Placental pericyte (primary cell): ENCODE data around the gene MMP24OS. TPM values are rescaled to one million over a fixed set of nuclear protein-coding genes. Genes with fewer than 3 reads are reported as not detected.

Experiments
- total RNA-seq: library from RNA; depleted of rRNA; stranded (reverse); fragments of >200 nt; gene quantifications from 2 replicates; pipeline ENCODE4 v1.2.3, GENCODE V29; 2012

Gene MMP24OS
- 13.8 and 16.0 TPM in 2 replicates for total RNA-seq

DNA sequence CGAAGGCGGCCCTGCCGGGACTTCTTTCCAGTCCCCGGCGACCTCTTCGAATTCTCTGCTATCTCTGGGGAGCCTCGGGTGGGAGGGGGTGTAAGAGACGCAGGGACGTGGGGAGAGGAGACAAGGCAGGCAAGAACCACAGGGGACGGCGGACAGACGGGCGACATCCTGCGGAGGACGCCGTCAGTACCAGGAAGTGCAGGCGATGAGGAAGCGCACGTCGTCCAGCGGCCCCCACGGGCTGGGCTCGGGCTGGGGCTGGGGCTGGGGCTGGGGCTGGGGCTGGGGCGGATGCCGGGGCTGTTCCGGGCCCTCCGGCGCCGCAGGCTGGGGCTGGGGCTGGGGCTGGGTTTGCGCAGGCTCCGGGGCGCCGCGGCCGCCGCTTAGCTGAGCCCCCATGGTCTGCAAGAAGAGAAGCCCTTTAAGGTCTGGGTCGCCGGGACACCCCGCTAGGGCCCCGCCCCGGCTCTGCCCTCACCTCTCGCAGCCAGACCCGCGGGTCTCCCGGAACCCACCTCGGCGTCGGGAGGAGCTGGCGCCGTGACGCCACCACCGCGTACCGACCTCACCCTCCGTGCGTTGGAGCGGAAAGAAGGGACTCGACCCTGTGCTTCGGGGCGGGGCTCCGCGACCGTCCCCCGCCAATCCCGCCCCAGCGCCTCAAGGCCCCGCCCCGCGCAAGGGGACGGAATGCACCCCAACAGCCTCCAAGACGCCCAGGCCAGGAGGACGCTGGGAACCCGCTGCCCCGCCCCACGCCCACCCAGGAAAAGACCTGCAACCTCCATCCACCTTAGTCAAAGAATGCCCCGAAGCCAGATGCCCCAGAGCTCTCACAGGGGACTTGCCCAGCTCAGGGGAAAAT, at the start of gene MMP24OS:
MMP24OS (minus strand) TSS at position 592 of the 865 bp plus-strand sequence; CDS start at position 399, 193 bp downstream.

DNA sequence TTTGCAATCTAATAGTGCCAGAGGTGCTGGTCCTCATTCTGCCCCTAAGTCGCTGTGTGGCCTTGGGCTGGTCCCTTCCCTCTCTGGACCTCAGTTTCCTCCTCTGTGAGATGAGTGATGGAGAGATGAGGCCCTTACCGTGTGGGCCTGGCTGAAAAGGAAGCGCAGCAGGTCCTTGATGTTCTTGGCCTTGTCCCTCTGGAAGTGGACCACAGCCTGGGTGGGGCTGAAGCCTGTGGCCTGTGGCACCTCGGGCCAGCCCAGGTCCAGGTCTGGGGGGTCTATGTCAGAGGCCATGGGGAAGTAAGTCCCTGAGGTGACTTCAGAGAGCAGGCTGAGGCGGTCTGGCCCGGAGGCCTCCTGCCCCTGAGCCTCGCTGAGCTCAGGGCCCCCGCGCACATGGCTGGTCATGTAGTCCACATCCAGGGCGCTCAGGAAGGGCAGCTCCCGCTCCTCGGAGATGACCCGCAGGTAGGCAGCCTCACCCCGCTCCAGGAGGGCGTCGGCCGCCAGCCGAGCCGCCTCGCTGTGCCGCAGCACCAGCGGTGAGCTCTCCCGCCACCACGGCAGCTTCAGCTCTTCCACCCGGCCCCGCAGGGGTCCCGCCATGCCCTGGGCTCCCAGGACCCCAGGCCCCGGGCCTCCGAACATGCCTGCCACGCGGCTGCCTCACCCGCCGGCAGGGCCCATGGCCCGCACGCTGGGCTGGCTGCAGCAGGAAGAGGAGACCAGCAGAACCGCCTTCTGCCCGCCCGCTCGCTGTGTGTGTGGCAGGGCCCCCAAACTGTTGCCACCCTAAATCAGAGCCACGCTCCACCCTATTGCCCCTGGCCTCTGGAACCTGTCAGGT, 14.0 kb upstream of the MMP24OS start, which contains the start of gene FAM83C:
FAM83C (minus strand) TSS at position 772 of the 850 bp plus-strand sequence; CDS start at position 651, 121 bp downstream.

DNA sequence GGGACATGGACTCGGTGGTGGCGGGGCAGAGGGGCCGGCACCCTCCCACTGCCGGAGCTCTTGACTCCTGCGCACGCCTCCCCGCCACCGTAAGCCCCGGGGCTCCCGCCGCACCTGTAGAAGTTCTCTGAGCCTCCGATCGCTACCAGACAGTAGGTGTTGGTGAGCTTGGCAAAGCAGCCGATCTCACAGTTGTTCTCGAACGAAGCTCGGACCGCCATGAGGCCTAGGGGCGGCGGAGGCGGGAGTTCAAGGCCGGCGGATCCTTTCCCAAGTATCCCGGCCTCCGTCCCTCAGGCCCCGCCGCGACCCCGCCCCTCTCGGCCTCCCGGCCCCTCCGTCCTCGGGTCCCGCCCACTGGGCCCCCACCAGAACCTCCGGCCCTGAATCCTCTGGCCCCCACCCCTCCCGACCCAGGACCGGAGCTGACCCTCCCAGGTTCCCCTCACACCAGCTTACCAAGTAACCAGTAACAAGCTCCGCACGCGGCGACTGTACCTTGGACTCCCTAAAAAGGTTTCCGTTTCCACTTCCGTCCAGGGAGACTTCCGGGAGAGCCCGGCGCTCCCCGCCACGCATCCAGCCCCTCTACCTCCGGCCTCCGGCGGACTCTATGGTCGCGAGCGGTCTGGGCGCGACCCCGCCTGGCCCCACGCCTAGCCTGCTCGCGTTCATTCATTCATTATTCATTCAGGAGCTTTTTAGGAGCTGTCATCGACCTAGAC, 6.5 kb upstream of the MMP24OS start, which contains the start of gene EIF6:
EIF6 (minus strand) TSS at position 506 of the 725 bp plus-strand sequence; CDS start at position 221, 285 bp downstream.

Other genes starting within 250 kb of the MMP24OS start
- 107 and 111 TPM in 2 replicates for gene TRPC4AP, start 185.3 kb downstream of the MMP24OS start, total RNA-seq
- 29.3 and 62.4 TPM in 2 replicates for gene EDEM2, start 130.8 kb downstream of the MMP24OS start, total RNA-seq
- 30.5 and 48.8 TPM in 2 replicates for gene PROCR, start 106.0 kb downstream of the MMP24OS start, total RNA-seq
- 0.22 and 0.43 TPM in 2 replicates for gene MMP24, start 51.4 kb downstream of the MMP24OS start, total RNA-seq
- 149 and 187 TPM in 2 replicates for gene EIF6, start 6.7 kb upstream of the MMP24OS start, total RNA-seq
- gene FAM83C, start 14.3 kb upstream of the MMP24OS start, total RNA-seq = not detected in 2 replicates
- 21.4 and 40.4 TPM in 2 replicates for gene UQCC1, start 133.9 kb upstream of the MMP24OS start, total RNA-seq
- gene GDF5, start 160.1 kb upstream of the MMP24OS start, total RNA-seq = 4.2 and 4.4 TPM in 2 replicates
- 20.8 and 21.5 TPM in 2 replicates for gene CEP250, start 177.5 kb upstream of the MMP24OS start, total RNA-seq